IMR-90 (cell line): ENCODE results near the gene EGLN1. TPM values are rescaled to one million over a fixed set of nuclear protein-coding genes. Genes with fewer than 3 reads are reported as not detected.

Source experiments
- ATAC-seq: fragments of 200-7000 bp; cut with Tn5 transposase; 2 replicates; pipeline ENCODE4 v1.9.1; 2020; ENCODE audit warnings: low read depth, mild to moderate bottlenecking, moderate library complexity
- BruUV-seq: library from RNA; stranded (reverse); fragments of 400-500 nt; replicated peaks from 2 replicates; lab custom pipeline; 2021; lab: Mats Ljungman, UMichigan
- CTCF ChIA-PET: fragments of 300-600 bp; formaldehyde crosslinking; extraction: SDS; loops from one replicate; lab custom pipeline; 2021; ENCODE audit warnings: antibody characterized with exemption; lab: Yijun Ruan, JAX
- POLR2A ChIA-PET: fragments of 300-600 bp; sonication (Branson Sonifier 250); formaldehyde crosslinking; loops from one replicate; lab custom pipeline; 2022; ENCODE audit warnings: antibody characterized with exemption; ENCODE audit not compliant: unreplicated experiment; lab: Charles Lee
- DNase-seq: peaks from one replicate; pipeline ENCODE4 v3.0.0; 2013
- H2AFZ ChIP-seq: replicated peaks from 2 replicates; pipeline ENCODE3; 2013; ENCODE audit warnings: low read length, mild to moderate bottlenecking; ENCODE audit not compliant: poor library complexity
- H2AK5ac ChIP-seq: 2 replicates; pipeline ENCODE4 v1.6.1; 2013; ENCODE audit warnings: low read depth, low read length, inconsistent platforms
- H2AK9ac ChIP-seq: replicated peaks from 2 replicates; pipeline ENCODE3; 2013; ENCODE audit warnings: mild to moderate bottlenecking, low read depth, low read length, moderate library complexity; ENCODE audit not compliant: poor library complexity
- H2BK120ac ChIP-seq: 2 replicates; pipeline ENCODE4 v1.6.1; 2013; ENCODE audit warnings: low read depth, low read length, inconsistent platforms
- H2BK15ac ChIP-seq: 3 replicates; pipeline ENCODE4 v1.6.1; 2013; ENCODE audit warnings: low read depth, low read length, inconsistent platforms
- H2BK20ac ChIP-seq: 2 replicates; pipeline ENCODE4 v1.6.1; 2013; ENCODE audit warnings: low read depth, mild to moderate bottlenecking, inconsistent platforms, low read length, moderate library complexity
- H2BK5ac ChIP-seq: 2 replicates; pipeline ENCODE4 v1.6.1; 2013; ENCODE audit warnings: mild to moderate bottlenecking, low read depth, low read length, inconsistent platforms; ENCODE audit not compliant: poor library complexity, severe bottlenecking
- H3K14ac ChIP-seq: replicated peaks from 2 replicates; pipeline ENCODE4 v1.6.1; 2013; ENCODE audit warnings: low read depth, low read length, inconsistent platforms
- H3K18ac ChIP-seq: 2 replicates; pipeline ENCODE4 v1.6.1; 2013; ENCODE audit warnings: low read depth, low read length, control low read depth
- H3K23ac ChIP-seq: 2 replicates; pipeline ENCODE4 v1.6.1; 2013; ENCODE audit warnings: low read depth, low read length, inconsistent platforms
- H3K27ac ChIP-seq: 2 replicates; pipeline ENCODE4 v1.5.1; 2013; ENCODE audit warnings: mild to moderate bottlenecking, control low read depth, low read length; ENCODE audit not compliant: insufficient read depth
- H3K27me3 ChIP-seq: 2 replicates; pipeline ENCODE4 v1.6.1; 2013; ENCODE audit warnings: low read length; ENCODE audit not compliant: control insufficient read depth, insufficient read depth
- H3K36me3 ChIP-seq: 2 replicates; pipeline ENCODE4 v1.6.1; 2013; ENCODE audit warnings: low read length, mixed read lengths; ENCODE audit not compliant: control insufficient read depth, insufficient read depth
- H3K4ac ChIP-seq: 2 replicates; pipeline ENCODE4 v1.6.1; 2013; ENCODE audit warnings: low read depth, low read length, inconsistent platforms
- H3K4me1 ChIP-seq: 2 replicates; pipeline ENCODE4 v1.6.1; 2013; ENCODE audit warnings: low read length, mixed read lengths; ENCODE audit not compliant: control insufficient read depth, insufficient read depth
- H3K4me2 ChIP-seq: 2 replicates; pipeline ENCODE4 v1.6.1; 2013; ENCODE audit warnings: low read depth, mild to moderate bottlenecking, control low read depth, low read length, moderate library complexity
- H3K4me3 ChIP-seq: 2 replicates; pipeline ENCODE4 v1.5.1; 2013; ENCODE audit warnings: low read depth, mild to moderate bottlenecking, control low read depth, low read length, moderate library complexity; ENCODE audit not compliant: insufficient read depth
- H3K56ac ChIP-seq: 2 replicates; pipeline ENCODE4 v1.6.1; 2013; ENCODE audit warnings: low read length, inconsistent platforms; ENCODE audit not compliant: insufficient read depth; ENCODE audit errors: extremely low read depth
- H3K79me1 ChIP-seq, 2 experiments: 2 replicates each; pipeline ENCODE4 v1.6.1; 2013; ENCODE audit warnings: low read length in 2 of 2, inconsistent platforms in 1 of 2, low read depth in 1 of 2
- H3K9ac ChIP-seq: 2 replicates; pipeline ENCODE4 v1.6.1; 2013; ENCODE audit warnings: low read depth, low read length, control low read depth
- H3K9me1 ChIP-seq: 2 replicates; pipeline ENCODE4 v1.6.1; 2013; ENCODE audit warnings: low read length, inconsistent platforms; ENCODE audit not compliant: insufficient read depth
- H3K9me3 ChIP-seq: 2 replicates; pipeline ENCODE4 v1.6.1; 2013; ENCODE audit warnings: low read length; ENCODE audit not compliant: control insufficient read depth, insufficient read depth
- H4K20me1 ChIP-seq: 2 replicates; pipeline ENCODE4 v1.6.1; 2013; ENCODE audit warnings: low read length, inconsistent platforms; ENCODE audit not compliant: insufficient read depth
- H4K5ac ChIP-seq: 2 replicates; pipeline ENCODE4 v1.6.1; 2013; ENCODE audit warnings: mild to moderate bottlenecking, low read depth, low read length, control low read depth
- H4K8ac ChIP-seq, 2 experiments: 2 replicates each; pipeline ENCODE4 v1.6.1; 2013; ENCODE audit warnings: low read depth in 2 of 2, low read length in 2 of 2, control low read depth in 1 of 2, inconsistent platforms in 1 of 2
- H4K91ac ChIP-seq: 2 replicates; pipeline ENCODE4 v1.6.1; 2013; ENCODE audit warnings: low read depth, low read length, inconsistent platforms; ENCODE audit not compliant: insufficient read depth
- CEBPB ChIP-seq: IDR thresholded peaks from 2 replicates; pipeline ENCODE4 v1.6.1; 2012; ENCODE audit warnings: low read depth, low read length, improper control_type of control experiment
- FOS ChIP-seq: fragments of 150-350 bp; IDR thresholded peaks from 2 replicates; pipeline ENCODE4 v1.6.1; 2016; ENCODE audit warnings: low read depth, low read length
- MAZ ChIP-seq: IDR thresholded peaks from 2 replicates; pipeline ENCODE4 v1.6.1; 2012; ENCODE audit warnings: low read depth, mild to moderate bottlenecking, low read length, improper control_type of control experiment, moderate library complexity, borderline replicate concordance
- NFE2L2 ChIP-seq: fragments of 150-350 bp; IDR thresholded peaks from 2 replicates; pipeline ENCODE4 v1.6.1; 2016; ENCODE audit warnings: low read depth, mild to moderate bottlenecking, low read length
- WGBS, 2 experiments: methylation state at CpG; one replicate each; pipeline versions ENCODE4 v1.1.5 to v1.1.7; 2013; ENCODE audit warnings: missing lambda C conversion rate in 2 of 2; ENCODE audit not compliant: insufficient read length in 1 of 2; ENCODE audit errors: extremely low coverage in 2 of 2; 5-methylcytosine and 5-hydroxymethylcytosine counted together
- dilution Hi-C: fragments of 300-500 bp; cut with HindIII; formaldehyde crosslinking; loops from one replicate; pipeline ENCODE4 v1.14.3; 2018; ENCODE audit warnings: low sequenced_read_pairs; ENCODE audit not compliant: unreplicated experiment
- in situ Hi-C: fragments of 300-500 bp; cut with MboI; formaldehyde crosslinking; loops from 3 replicates; pipeline ENCODE4 v1.14.3; 2019; ENCODE audit warnings: low sequenced_read_pairs, inconsistent platforms, mixed read lengths
- intact Hi-C: fragments of 100-400 bp; cut with micrococcal nuclease; formaldehyde crosslinking; loops from 2 replicates; pipeline ENCODE4 v1.10.0; 2022
- polyA plus RNA-seq, 3 experiments: library from polyadenylated mRNA; depleted of rRNA; stranded (reverse); fragments of >200 nt; gene quantifications; 2 replicates each; pipeline ENCODE4 v1.2.3, GENCODE V29; 2012; ENCODE audit warnings: low replicate concordance in 1 of 3
- total RNA-seq: library from RNA; depleted of rRNA; stranded (reverse); fragments of >200 nt; gene quantifications from 2 replicates; pipeline ENCODE4 v1.2.3, GENCODE V29; 2012
- TF ChIP-seq, protein P1 (sequence below): conservative IDR thresholded peaks from 2 replicates; pipeline ENCODE4 v1.5.1; 2012; ENCODE audit warnings: mild to moderate bottlenecking, low read depth, low read length, improper control_type of control experiment

EGLN1 gene
- total and polyA plus RNA-seq, 2 of the 4 experiments (the other 2 are of a cell fraction) = 25.7 to 26.9 TPM

DNA sequence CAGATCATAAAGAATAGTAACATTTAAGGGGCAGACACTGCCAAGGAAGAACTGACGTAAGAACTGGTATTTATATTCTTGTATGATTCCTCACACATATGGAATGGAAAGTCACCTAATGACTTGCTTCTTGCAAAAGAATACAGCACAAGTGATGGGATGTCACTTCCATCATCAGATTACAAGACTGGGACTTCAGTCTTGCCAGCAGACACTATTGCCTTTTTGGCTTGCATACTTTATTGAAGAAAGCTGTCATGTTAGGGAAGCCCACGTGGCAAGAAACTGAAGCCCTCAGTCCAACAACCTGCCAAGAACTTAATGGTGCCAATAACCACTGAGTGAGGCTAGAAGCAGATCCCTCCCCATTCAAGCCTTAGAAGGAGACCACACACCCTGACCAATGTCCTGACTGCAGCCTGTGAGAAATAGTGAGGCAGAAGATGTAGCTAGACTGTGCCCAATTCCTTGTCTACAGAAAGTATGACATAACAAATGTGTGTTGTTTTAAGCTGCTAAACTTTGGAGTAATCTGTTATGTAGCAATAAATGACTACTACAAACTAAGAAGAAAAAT is 12.0 kb downstream of the EGLN1 start:
- Histone ChIP-seq H2BK20ac (no peak overlapping the region), H2BK15ac (no peak overlapping the region), H4K91ac (no peak overlapping the region), H2AFZ (no peak overlapping the region), H3K14ac (no peak overlapping the region), H3K23ac (peak overlapping the region; percentile 62; the same call in 1 of the 2 replicates), H3K56ac (no peak overlapping the region), H2AK5ac (no peak overlapping the region), H4K20me1 (peaks cover 74% of the 10 kb centered on the region), H3K36me3 (peaks cover 3% of the 10 kb centered on the region; the same call in 1 of the 2 replicates), H3K9me3 (no peaks in the 10 kb centered on the region), H2AK9ac (no peak overlapping the region), H3K18ac (no peak overlapping the region), H2BK5ac (peak overlapping the region; percentile 21), H3K4me1 (peaks cover 12% of the 10 kb centered on the region), H4K8ac (no peak overlapping the region), H3K4ac (no peak overlapping the region; the same call in 1 of the 2 replicates), H3K27me3 (no peaks in the 10 kb centered on the region), H4K5ac (no peak overlapping the region), H3K4me2 (peak overlapping the region; percentile 43), H3K9ac (no peak overlapping the region), H3K9me1 (peaks cover 11% of the 10 kb centered on the region), H3K27ac (no peak overlapping the region), H3K79me1 (peaks cover 3 to 60% of the 10 kb centered on the region in 2 experiments; a peak in 3 of 4 replicates), H3K4me3 (no peak overlapping the region), H2BK120ac (no peak overlapping the region)
- intact Hi-C loops = no loop called here
- POLR2A ChIA-PET = no interaction called here
- ATAC-seq (peak; percentile 52), DNase-seq (peak; percentile 88)
- dilution Hi-C loops = no loop called here
- no TSS peak for BruUV-seq
- TF ChIP-seq NFE2L2 = no peak
- TF ChIP-seq MAZ = no peak
- peak; percentile 25; the same call in 1 of the 2 replicates for TF ChIP-seq FOS
- TF ChIP-seq CEBPB = peak; percentile 80
- TF ChIP-seq, protein P1, sequence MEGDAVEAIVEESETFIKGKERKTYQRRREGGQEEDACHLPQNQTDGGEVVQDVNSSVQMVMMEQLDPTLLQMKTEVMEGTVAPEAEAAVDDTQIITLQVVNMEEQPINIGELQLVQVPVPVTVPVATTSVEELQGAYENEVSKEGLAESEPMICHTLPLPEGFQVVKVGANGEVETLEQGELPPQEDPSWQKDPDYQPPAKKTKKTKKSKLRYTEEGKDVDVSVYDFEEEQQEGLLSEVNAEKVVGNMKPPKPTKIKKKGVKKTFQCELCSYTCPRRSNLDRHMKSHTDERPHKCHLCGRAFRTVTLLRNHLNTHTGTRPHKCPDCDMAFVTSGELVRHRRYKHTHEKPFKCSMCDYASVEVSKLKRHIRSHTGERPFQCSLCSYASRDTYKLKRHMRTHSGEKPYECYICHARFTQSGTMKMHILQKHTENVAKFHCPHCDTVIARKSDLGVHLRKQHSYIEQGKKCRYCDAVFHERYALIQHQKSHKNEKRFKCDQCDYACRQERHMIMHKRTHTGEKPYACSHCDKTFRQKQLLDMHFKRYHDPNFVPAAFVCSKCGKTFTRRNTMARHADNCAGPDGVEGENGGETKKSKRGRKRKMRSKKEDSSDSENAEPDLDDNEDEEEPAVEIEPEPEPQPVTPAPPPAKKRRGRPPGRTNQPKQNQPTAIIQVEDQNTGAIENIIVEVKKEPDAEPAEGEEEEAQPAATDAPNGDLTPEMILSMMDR = no peak
- in situ Hi-C loops = no loop called here
- WGBS, 2 experiments = no CpG with 5 or more reads among the region's 2 CpGs
- CTCF ChIA-PET = interaction anchor here (0.5 to 0.6 kb wide), 2 partner anchors 59 to 130 kb away, joined by 3 to 5 read pairs; no protein-coding TSS in a partner anchor
